Activated B cell treated with CpG ODN at 0.5 μM for 24 hours (primary cell): Measurements from ENCODE around the gene OR9A4. TPM values are rescaled to one million over a fixed set of nuclear protein-coding genes. Genes with fewer than 3 reads are reported as not detected.

ENCODE experiments used
- ATAC-seq: fragments of 200-7000 bp; cut with Tn5 transposase; one replicate; pipeline ENCODE4 v1.10.0; 2021; ENCODE audit warnings: low read depth, mild to moderate bottlenecking, moderate library complexity
- CTCF ChIA-PET: fragments of 350-600 bp; sonication (Branson Sonifier 250); formaldehyde crosslinking; loops from one replicate; lab custom pipeline; 2021; ENCODE audit warnings: antibody characterized with exemption; lab: Charles Lee
- POLR2A ChIA-PET: fragments of 350-600 bp; sonication (Branson Sonifier 250); formaldehyde crosslinking; loops from one replicate; lab custom pipeline; 2021; ENCODE audit warnings: antibody characterized with exemption; lab: Charles Lee
- DNase-seq: peaks from one replicate; pipeline ENCODE4 v3.0.0; 2022
- H3K27ac Mint-ChIP-seq: one replicate; pipeline ENCODE4 v1.8.0; 2020; ENCODE audit warnings: mixed read lengths
- H3K27me3 Mint-ChIP-seq: one replicate; pipeline ENCODE4 v1.8.0; 2021; ENCODE audit warnings: mixed read lengths
- H3K36me3 Mint-ChIP-seq: one replicate; pipeline ENCODE4 v1.8.0; 2021; ENCODE audit warnings: low read depth, mixed read lengths
- H3K4me1 Mint-ChIP-seq: one replicate; pipeline ENCODE4 v1.8.0; 2021; ENCODE audit warnings: mixed read lengths
- H3K4me3 Mint-ChIP-seq: one replicate; pipeline ENCODE4 v1.8.0; 2020; ENCODE audit warnings: mild to moderate bottlenecking, mixed read lengths
- H3K9me3 Mint-ChIP-seq: one replicate; pipeline ENCODE4 v1.8.0; 2020; ENCODE audit warnings: mixed read lengths
- CTCF ChIP-seq: fragments of 200-600 bp; IDR thresholded peaks from one replicate; pipeline ENCODE4 v1.8.0; 2022; ENCODE audit warnings: antibody characterized with exemption, mild to moderate bottlenecking
- intact Hi-C: fragments of 100-400 bp; cut with micrococcal nuclease; formaldehyde crosslinking; loops from one replicate; pipeline ENCODE4 v1.15.1; 2024
- total RNA-seq: library from RNA; stranded (reverse); gene quantifications from 2 replicates; pipeline ENCODE4 v1.2.3, GENCODE V29; 2022

The OR9A4 gene
- total RNA-seq, 1 donor from 2014 or later, result not detected

- CTCF ChIA-PET, result no interaction called here
- ATAC-seq, result no peak
Observed at GRCh38 chr7:141928146-141928844, 12.1 kb downstream of the OR9A4 start.

DNA sequence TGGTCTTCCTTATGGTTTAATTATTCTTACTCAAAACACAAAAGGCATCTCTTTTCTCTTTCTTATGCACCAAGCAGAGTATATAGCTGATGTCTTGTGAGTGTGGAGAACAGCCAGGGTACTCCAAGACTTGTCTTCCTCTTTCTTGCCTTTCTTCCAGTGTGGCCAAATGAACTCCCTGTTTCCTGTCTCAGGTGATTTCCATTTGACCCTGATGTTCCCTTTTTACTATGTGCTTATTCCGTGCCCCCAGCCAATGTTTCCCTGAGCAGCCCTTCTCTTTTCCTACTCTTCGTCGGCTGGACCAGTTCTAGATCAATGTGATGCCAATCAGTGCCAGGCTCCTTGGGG, 12.6 kb downstream of the OR9A4 start:
- ChIA-PET CTCF (no interaction called here), POLR2A (no interaction called here)
- no peak for TF ChIP-seq CTCF
- no peak overlapping the region for H3K4me3 Mint-ChIP-seq
- intact Hi-C loops, result no loop called here
- no peak overlapping the region for H3K27ac Mint-ChIP-seq
- no peaks in the 10 kb centered on the region for H3K27me3 Mint-ChIP-seq
- H3K36me3 Mint-ChIP-seq, result no peaks in the 10 kb centered on the region
- ATAC-seq (no peak), DNase-seq (no peak)
- H3K9me3 Mint-ChIP-seq, result no peaks in the 10 kb centered on the region
- H3K4me1 Mint-ChIP-seq, result no peaks in the 10 kb centered on the region

More at GRCh38 chr7:141928146-141928844, 12.1 kb downstream of the OR9A4 start:
- H3K27me3 Mint-ChIP-seq, result no peaks in the 10 kb centered on the region
- intact Hi-C loops, result no loop called here
- H3K9me3 Mint-ChIP-seq, result no peaks in the 10 kb centered on the region
- H3K4me3 Mint-ChIP-seq, result no peak overlapping the region
- TF ChIP-seq CTCF, result no peak
- POLR2A ChIA-PET, result no interaction called here
- DNase-seq, result no peak
- H3K36me3 Mint-ChIP-seq, result no peaks in the 10 kb centered on the region
- no peak overlapping the region for H3K27ac Mint-ChIP-seq
- H3K4me1 Mint-ChIP-seq, result no peaks in the 10 kb centered on the region

DNA sequence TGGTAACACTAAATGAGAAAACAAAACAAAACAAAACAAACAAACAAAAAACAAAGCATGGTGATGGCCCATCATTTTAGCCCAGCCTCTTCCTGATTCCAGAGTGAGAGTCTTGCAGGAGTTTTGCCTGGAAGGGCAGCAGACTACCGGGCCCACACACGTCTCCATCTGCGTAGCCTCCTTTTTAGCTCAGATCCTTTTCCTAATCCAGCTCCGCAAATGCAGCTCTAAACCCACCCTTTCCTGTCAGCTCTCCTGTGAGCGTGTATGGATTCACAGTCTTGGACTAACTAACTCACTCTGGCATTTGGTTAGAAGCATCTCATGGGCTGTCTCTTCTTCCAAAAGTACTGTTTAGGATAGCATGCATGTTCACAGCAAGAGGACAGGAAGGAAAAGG, 14.0 kb downstream of the OR9A4 start:
- H3K4me3 Mint-ChIP-seq, result no peak overlapping the region
- no peaks in the 10 kb centered on the region for H3K27me3 Mint-ChIP-seq
- no peak overlapping the region for H3K27ac Mint-ChIP-seq
- H3K4me1 Mint-ChIP-seq, result no peaks in the 10 kb centered on the region
- intact Hi-C loops, result no loop called here
- H3K9me3 Mint-ChIP-seq, result no peaks in the 10 kb centered on the region
- DNase-seq, result no peak
- POLR2A ChIA-PET, result no interaction called here
- no peaks in the 10 kb centered on the region for H3K36me3 Mint-ChIP-seq
- TF ChIP-seq CTCF, result no peak
- CTCF ChIA-PET, result no interaction called here
- ATAC-seq, result no peak

GRCh38 chr7:141941075-141941474, 24.9 kb downstream of the OR9A4 start:
- Mint-ChIP-seq H3K27ac (no peak overlapping the region), H3K4me3 (no peak overlapping the region), H3K27me3 (peaks cover 2% of the 10 kb centered on the region), H3K9me3 (peaks cover 19% of the 10 kb centered on the region), H3K36me3 (no peaks in the 10 kb centered on the region), H3K4me1 (peaks cover 5% of the 10 kb centered on the region)
- no peak for ATAC-seq
- intact Hi-C loops, result no loop called here
- no peak for DNase-seq
- ChIA-PET POLR2A (no interaction called here), CTCF (no interaction called here)
- no peak for TF ChIP-seq CTCF

DNA sequence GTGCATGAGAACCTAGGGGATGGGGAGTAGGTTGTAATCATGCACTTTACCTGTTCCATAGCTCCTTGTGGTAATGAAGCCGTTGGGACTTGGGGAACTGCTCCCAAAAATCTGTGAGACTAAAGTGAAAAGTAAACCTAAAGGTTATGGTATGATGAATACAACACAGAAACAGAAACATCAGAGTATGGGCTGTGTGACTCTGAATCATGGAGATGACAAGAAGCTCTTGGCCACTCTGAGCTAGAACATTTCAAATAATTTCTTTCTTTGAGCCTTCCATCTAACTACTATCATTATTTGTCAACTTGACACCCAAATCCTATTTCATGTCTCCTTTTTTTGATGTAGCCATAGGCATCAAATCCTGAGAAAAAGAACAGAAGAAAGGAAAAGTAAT, 27.6 kb downstream of the OR9A4 start:
- H3K4me1 Mint-ChIP-seq, result peaks cover 5% of the 10 kb centered on the region
- ChIA-PET POLR2A (no interaction called here), CTCF (no interaction called here)
- no peak overlapping the region for H3K27ac Mint-ChIP-seq
- DNase-seq, result no peak
- ATAC-seq, result no peak
- TF ChIP-seq CTCF, result no peak
- H3K4me3 Mint-ChIP-seq, result no peak overlapping the region
- H3K36me3 Mint-ChIP-seq, result no peaks in the 10 kb centered on the region
- peaks cover 16% of the 10 kb centered on the region for H3K9me3 Mint-ChIP-seq
- H3K27me3 Mint-ChIP-seq, result peaks cover 4% of the 10 kb centered on the region
- intact Hi-C loops, result no loop called here
